ENCODE measurements around the gene MAGEA4. TPM values are rescaled to one million over a fixed set of nuclear protein-coding genes. Genes with fewer than 3 reads are reported as not detected.

Gene MAGEA4
- total RNA-seq, 1 donor from 2014 or later, result not detected

DNA sequence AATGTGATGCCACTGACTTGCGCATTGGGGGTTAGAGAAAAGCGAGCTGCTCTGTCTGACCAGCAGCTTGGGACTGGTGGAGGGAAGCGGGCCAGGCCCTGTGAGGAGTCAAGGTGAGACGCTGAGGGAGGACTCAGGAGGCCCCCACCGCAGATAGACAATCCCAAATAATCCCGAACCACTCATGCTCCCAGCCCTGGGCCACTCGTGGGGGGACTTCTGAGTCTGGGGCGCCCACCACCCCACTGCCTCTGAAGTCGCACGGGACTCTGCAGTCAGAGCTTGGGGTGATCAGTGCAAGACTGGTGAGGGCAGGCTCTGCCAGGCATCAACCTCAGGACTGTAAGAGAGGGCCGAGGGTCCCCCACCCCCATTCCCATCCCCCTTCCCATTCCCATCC lies 6.9 kb downstream of the MAGEA4 start:
- no peaks in the 10 kb centered on the region for H3K9me3 ChIP-seq (replicated peaks)
- H3K36me3 ChIP-seq, result no peaks in the 10 kb centered on the region
- H3K27me3 ChIP-seq (ENCODE audit: low read depth), result no peaks in the 10 kb centered on the region
- no peaks in the 10 kb centered on the region for H3K4me1 ChIP-seq
- intact Hi-C loops (cut with micrococcal nuclease), result no loop called here
- no peak for DNase-seq
- no peak overlapping the region for H3K27ac ChIP-seq (replicated peaks)
- no peak overlapping the region for H3K4me3 ChIP-seq
- TF ChIP-seq, protein P1, sequence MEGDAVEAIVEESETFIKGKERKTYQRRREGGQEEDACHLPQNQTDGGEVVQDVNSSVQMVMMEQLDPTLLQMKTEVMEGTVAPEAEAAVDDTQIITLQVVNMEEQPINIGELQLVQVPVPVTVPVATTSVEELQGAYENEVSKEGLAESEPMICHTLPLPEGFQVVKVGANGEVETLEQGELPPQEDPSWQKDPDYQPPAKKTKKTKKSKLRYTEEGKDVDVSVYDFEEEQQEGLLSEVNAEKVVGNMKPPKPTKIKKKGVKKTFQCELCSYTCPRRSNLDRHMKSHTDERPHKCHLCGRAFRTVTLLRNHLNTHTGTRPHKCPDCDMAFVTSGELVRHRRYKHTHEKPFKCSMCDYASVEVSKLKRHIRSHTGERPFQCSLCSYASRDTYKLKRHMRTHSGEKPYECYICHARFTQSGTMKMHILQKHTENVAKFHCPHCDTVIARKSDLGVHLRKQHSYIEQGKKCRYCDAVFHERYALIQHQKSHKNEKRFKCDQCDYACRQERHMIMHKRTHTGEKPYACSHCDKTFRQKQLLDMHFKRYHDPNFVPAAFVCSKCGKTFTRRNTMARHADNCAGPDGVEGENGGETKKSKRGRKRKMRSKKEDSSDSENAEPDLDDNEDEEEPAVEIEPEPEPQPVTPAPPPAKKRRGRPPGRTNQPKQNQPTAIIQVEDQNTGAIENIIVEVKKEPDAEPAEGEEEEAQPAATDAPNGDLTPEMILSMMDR (IDR thresholded peaks at IDR 0.05; ENCODE audit: borderline replicate concordance), result no peak

DNA sequence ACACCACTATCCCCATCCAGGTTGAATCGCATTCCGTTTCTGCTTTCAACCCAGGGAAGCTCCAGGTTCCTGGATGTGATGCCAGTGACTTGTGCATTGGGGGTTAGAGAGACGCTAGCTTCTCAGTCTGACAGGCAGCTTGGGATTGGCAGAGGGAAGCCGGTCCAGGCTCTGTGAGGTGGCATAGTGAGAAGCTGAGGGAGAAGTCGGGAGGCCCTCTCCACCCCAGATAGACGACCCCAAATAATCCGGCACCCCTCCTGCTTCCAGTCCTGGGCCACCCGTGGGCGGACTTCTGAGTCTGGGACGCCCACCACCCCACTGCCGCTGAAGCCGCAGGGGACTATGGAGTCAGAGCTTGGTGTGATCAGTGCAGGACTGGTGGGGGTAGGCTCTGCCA lies 7.4 kb downstream of the MAGEA4 start:
- TF ChIP-seq, protein P1 (IDR thresholded peaks at IDR 0.05; ENCODE audit: borderline replicate concordance), result no peak
- H3K4me1 ChIP-seq, result no peaks in the 10 kb centered on the region
- H3K9me3 ChIP-seq (replicated peaks), result no peaks in the 10 kb centered on the region
- H3K27ac ChIP-seq (replicated peaks), result no peak overlapping the region
- H3K36me3 ChIP-seq, result no peaks in the 10 kb centered on the region
- no peaks in the 10 kb centered on the region for H3K27me3 ChIP-seq (ENCODE audit: low read depth)
- intact Hi-C loops (cut with micrococcal nuclease), result no loop called here
- H3K4me3 ChIP-seq, result no peak overlapping the region
- DNase-seq, result no peak

DNA sequence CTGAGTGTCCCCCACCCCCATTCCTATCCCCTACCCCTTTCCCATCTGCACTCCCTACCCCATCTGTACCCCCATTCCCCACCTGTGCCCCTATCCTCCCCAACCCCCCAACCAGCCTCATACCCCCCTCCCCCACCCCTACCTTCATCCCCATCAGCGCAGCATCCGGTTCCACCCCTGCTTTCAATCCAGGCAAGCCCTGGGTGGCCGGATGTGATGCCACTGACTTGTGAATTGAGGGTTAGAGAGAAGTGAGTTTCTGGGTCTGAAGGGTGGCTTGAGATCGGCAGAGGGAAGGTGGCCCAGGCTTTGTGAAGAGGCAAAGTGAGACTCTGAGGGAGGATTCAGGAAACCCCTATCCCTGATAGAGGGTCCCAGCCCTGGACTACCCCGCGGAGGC lies 7.8 kb downstream of the MAGEA4 start:
- H3K4me1 ChIP-seq, result no peaks in the 10 kb centered on the region

DNA sequence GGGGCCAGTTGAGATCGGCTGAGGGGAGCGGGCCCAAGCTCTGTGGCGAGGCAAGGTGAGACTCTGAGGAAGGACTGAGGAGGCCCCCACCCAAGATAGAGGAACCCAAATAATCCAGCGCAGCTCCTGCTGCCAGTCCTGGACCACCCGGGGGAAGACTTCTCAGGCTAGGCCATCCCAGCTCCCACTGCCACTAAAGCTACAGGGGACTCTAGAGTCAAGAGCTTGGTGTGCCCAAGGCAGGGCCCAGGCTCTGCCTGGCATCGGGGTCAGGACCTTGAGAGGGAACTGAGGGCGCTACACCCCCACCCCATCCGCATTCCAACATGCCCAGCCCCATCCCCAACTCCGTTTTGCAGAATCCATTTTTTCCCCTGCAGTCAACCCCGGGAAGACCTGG lies 8.6 kb downstream of the MAGEA4 start:
- TF ChIP-seq, protein P1 (IDR thresholded peaks at IDR 0.05; ENCODE audit: borderline replicate concordance), result no peak
- H3K4me3 ChIP-seq, result no peak overlapping the region
- no peak for DNase-seq
- H3K9me3 ChIP-seq (replicated peaks), result no peaks in the 10 kb centered on the region
- H3K36me3 ChIP-seq, result no peaks in the 10 kb centered on the region
- intact Hi-C loops (cut with micrococcal nuclease), result no loop called here
- no peaks in the 10 kb centered on the region for H3K27me3 ChIP-seq (ENCODE audit: low read depth)
- no peaks in the 10 kb centered on the region for H3K4me1 ChIP-seq
- no peak overlapping the region for H3K27ac ChIP-seq (replicated peaks)

More for the DNA sequence above, 7.8 kb downstream of the MAGEA4 start:
- no peak overlapping the region for H3K27ac ChIP-seq (replicated peaks)
- no peaks in the 10 kb centered on the region for H3K9me3 ChIP-seq (replicated peaks)
- DNase-seq, result no peak
- intact Hi-C loops (cut with micrococcal nuclease), result no loop called here
- no peaks in the 10 kb centered on the region for H3K36me3 ChIP-seq
- TF ChIP-seq, protein P1 (IDR thresholded peaks at IDR 0.05; ENCODE audit: borderline replicate concordance), result no peak
- no peaks in the 10 kb centered on the region for H3K27me3 ChIP-seq (ENCODE audit: low read depth)
- no peak overlapping the region for H3K4me3 ChIP-seq

DNA sequence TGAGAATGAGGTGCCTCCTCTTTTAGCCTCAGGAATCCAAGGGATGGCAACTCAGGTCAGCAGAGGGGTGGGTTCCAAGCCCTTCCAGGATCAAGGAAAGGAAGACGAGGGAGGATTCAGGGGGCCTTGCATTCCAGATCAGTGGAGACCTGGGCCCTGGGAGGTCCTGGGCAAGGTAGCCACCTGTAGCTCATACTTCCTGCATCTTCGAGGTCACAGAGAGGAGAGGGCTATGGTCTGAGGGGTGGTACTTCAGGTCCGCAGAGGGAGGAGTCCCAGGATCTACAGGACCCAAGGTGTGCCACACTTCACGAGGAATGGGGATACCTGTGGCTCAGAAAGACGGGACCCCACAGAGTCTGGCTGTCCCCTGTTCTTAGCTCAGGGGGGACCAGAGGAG lies 9.2 kb downstream of the MAGEA4 start:
- no peak overlapping the region for H3K4me3 ChIP-seq
- H3K27ac ChIP-seq (replicated peaks), result no peak overlapping the region
- no peaks in the 10 kb centered on the region for H3K9me3 ChIP-seq (replicated peaks)
- no peaks in the 10 kb centered on the region for H3K4me1 ChIP-seq
- TF ChIP-seq, protein P1 (IDR thresholded peaks at IDR 0.05; ENCODE audit: borderline replicate concordance), result no peak
- H3K36me3 ChIP-seq, result no peaks in the 10 kb centered on the region
- no peak for DNase-seq
- H3K27me3 ChIP-seq (ENCODE audit: low read depth), result no peaks in the 10 kb centered on the region
- intact Hi-C loops (cut with micrococcal nuclease), result no loop called here

DNA sequence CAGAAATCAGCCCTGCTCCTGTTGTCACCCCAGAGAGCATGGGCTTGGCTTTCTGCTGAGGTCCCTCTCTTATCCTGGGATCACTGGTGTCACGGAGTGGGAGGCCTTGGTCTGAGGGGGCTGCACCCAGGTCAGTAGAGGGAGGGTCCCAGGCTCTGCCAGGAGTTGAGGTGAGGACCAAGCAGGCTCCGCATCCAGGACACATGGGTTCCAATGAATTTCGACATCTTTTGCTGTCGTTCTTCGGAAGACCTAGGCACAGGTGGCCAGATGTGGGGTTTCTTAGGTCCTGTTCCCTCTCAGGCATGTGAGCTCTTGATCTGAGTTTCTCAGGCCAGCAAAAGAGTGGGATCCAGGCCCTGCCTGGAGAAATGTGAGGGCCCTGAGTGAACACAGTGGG lies 10.0 kb downstream of the MAGEA4 start:
- no peaks in the 10 kb centered on the region for H3K27me3 ChIP-seq (ENCODE audit: low read depth)
- TF ChIP-seq, protein P1 (IDR thresholded peaks at IDR 0.05; ENCODE audit: borderline replicate concordance), result no peak
- no peaks in the 10 kb centered on the region for H3K4me1 ChIP-seq
- H3K4me3 ChIP-seq, result no peak overlapping the region
- intact Hi-C loops (cut with micrococcal nuclease), result no loop called here
- no peaks in the 10 kb centered on the region for H3K9me3 ChIP-seq (replicated peaks)
- H3K36me3 ChIP-seq, result no peaks in the 10 kb centered on the region
- no peak for DNase-seq
- no peak overlapping the region for H3K27ac ChIP-seq (replicated peaks)
